H1 (cell line): Measurements from ENCODE around the gene NT5C1B. TPM values are rescaled to one million over a fixed set of nuclear protein-coding genes. Genes with fewer than 3 reads are reported as not detected.

Experiments used
- ATF3 ChIP-seq: IDR thresholded peaks from 2 replicates; pipeline ENCODE4 v1.6.1; 2011; ENCODE audit warnings: low read depth, mild to moderate bottlenecking, low read length; ENCODE audit not compliant: insufficient read depth
- BCL11A ChIP-seq, 2 experiments: IDR thresholded peaks; one replicate each; pipeline ENCODE4 v1.6.1; 2011; ENCODE audit warnings: low read depth in 2 of 2, low read length in 2 of 2, mild to moderate bottlenecking in 2 of 2
- CHD2 ChIP-seq: IDR thresholded peaks from 2 replicates; pipeline ENCODE4 v1.6.1; 2012; ENCODE audit warnings: low read length, improper control_type of control experiment
- EP300 ChIP-seq, 2 experiments: IDR thresholded peaks; 1 replicate in 1 of 2; 2 replicates in 1 of 2; pipeline ENCODE4 v1.6.1; 2011 to 2012; ENCODE audit warnings: low read depth in 2 of 2, low read length in 2 of 2, mild to moderate bottlenecking in 2 of 2, borderline replicate concordance in 1 of 2, inconsistent platforms in 1 of 2, moderate library complexity in 1 of 2
- HDAC6 ChIP-seq: IDR thresholded peaks from one replicate; pipeline ENCODE4 v1.7.1; 2012; ENCODE audit warnings: low read depth, mild to moderate bottlenecking, inconsistent platforms, low read length, moderate library complexity
- RNF2 ChIP-seq: fragments of 200-900, 300-1000 bp; sonication (generic); IDR thresholded peaks from 2 replicates; pipeline ENCODE4 v1.7.1; 2016; ENCODE audit warnings: borderline replicate concordance, low read depth, mild to moderate bottlenecking, antibody characterized with exemption, low read length; ENCODE audit not compliant: poor library complexity, severe bottlenecking; ENCODE audit errors: missing control alignments
- SUZ12 ChIP-seq: fragments of 200-600 bp; sonication (generic); IDR thresholded peaks from 2 replicates; pipeline ENCODE4 v1.6.1; 2012; ENCODE audit warnings: mild to moderate bottlenecking, inconsistent platforms, low read length, moderate library complexity, mixed read lengths
- polyA plus RNA-seq, 7 experiments: library from polyadenylated mRNA; depleted of rRNA in 3 of 7; stranded (reverse) in 5 of 7; unstranded in 2 of 7; fragments of >200 nt in 5 of 7; fragments of 200-250 nt in 2 of 7; gene quantifications; 1 replicate in 5 of 7; 2 replicates in 1 of 7; 4 replicates in 1 of 7; pipeline versions ENCODE4 v1.2.1 to v1.2.3, GENCODE V29; 2011 to 2013; ENCODE audit warnings: missing spikeins in 2 of 7, mixed read lengths in 2 of 7
- total RNA-seq: library from RNA; stranded (reverse); fragmentation: NEBNext Ultra II Directional; extraction: Animal tissue kit (Norgen Biotek cat#: 25700); gene quantifications from 2 replicates; pipeline ENCODE4 v1.2.1, GENCODE V29; 2021

The NT5C1B gene
- total and polyA plus RNA-seq, 2 of the 8 experiments (the other 6 are each of a cell fraction or from before 2014, with no cell fraction given), result not detected

- TF ChIP-seq CHD2 (no peak), ATF3 (no peak), RNF2 (no peak), SUZ12 (no peak), EP300 (IDR thresholded peaks at IDR 0.05; ENCODE audit: borderline replicate concordance in 1 of 2, low read depth in 2 of 2, low read length in 2 of 2) (no peak), BCL11A (IDR thresholded peaks at IDR 0.05; ENCODE audit: low read depth in 2 of 2, low read length in 2 of 2) (no peak), HDAC6 (no peak)
Measured at GRCh38 chr2:18517386-18517785, 72.0 kb downstream of the NT5C1B start (continued).
